HEK293 (cell line): ENCODE results near the gene MXRA8.
A peak's percentile ranks its signal among the peaks of the same experiment; 100 is the strongest.

Experiments used
- KLF9 ChIP-seq: fragments of 450-650 bp; formaldehyde crosslinking; IDR thresholded peaks from 2 replicates; pipeline ENCODE4 v1.5.1; 2016; ENCODE audit warnings: missing biosample characterization, missing genetic modification characterization, low read depth
- REPIN1 ChIP-seq: fragments of 450-650 bp; formaldehyde crosslinking; IDR thresholded peaks from 2 replicates; pipeline ENCODE4 v1.5.1; 2017; ENCODE audit warnings: missing biosample characterization, missing genetic modification characterization, low read depth
- SALL2 ChIP-seq: fragments of 450-650 bp; formaldehyde crosslinking; IDR thresholded peaks from 2 replicates; pipeline ENCODE4 v1.5.0; 2017; ENCODE audit warnings: missing biosample characterization, mild to moderate bottlenecking, missing genetic modification characterization, borderline replicate concordance
- SP2 ChIP-seq: fragments of 450-650 bp; formaldehyde crosslinking; IDR thresholded peaks from 2 replicates; pipeline ENCODE4 v1.5.1; 2016; ENCODE audit warnings: missing biosample characterization, missing genetic modification characterization
- ZBTB48 ChIP-seq: fragments of 450-650 bp; formaldehyde crosslinking; IDR thresholded peaks from 2 replicates; pipeline ENCODE4 v1.5.1; 2016; ENCODE audit warnings: missing biosample characterization, missing genetic modification characterization
- ZIC2 ChIP-seq: fragments of 450-650 bp; formaldehyde crosslinking; IDR thresholded peaks from 2 replicates; pipeline ENCODE4 v1.5.1; 2016; ENCODE audit warnings: missing biosample characterization, missing genetic modification characterization
- ZNF133 ChIP-seq: fragments of 450-650 bp; formaldehyde crosslinking; IDR thresholded peaks from 2 replicates; pipeline ENCODE4 v1.5.1; 2016; ENCODE audit warnings: missing biosample characterization, missing genetic modification characterization
- ZNF138 ChIP-seq: fragments of 450-650 bp; formaldehyde crosslinking; IDR thresholded peaks from 2 replicates; pipeline ENCODE4 v1.5.1; 2016; ENCODE audit warnings: missing biosample characterization, missing genetic modification characterization, borderline replicate concordance
- ZNF202 ChIP-seq: fragments of 450-650 bp; formaldehyde crosslinking; IDR thresholded peaks from 2 replicates; pipeline ENCODE4 v1.5.1; 2016; ENCODE audit warnings: missing biosample characterization, missing genetic modification characterization, borderline replicate concordance
- ZNF391 ChIP-seq: fragments of 450-650 bp; formaldehyde crosslinking; IDR thresholded peaks from 2 replicates; pipeline ENCODE4 v1.5.1; 2016; ENCODE audit warnings: low read depth, missing biosample characterization, missing genetic modification characterization, borderline replicate concordance
- ZNF48 ChIP-seq: fragments of 450-650 bp; formaldehyde crosslinking; IDR thresholded peaks from 2 replicates; pipeline ENCODE4 v1.5.1; 2016; ENCODE audit warnings: missing biosample characterization, missing genetic modification characterization
- ZNF510 ChIP-seq: fragments of 450-650 bp; formaldehyde crosslinking; IDR thresholded peaks from 2 replicates; pipeline ENCODE4 v1.5.1; 2018; ENCODE audit warnings: mild to moderate bottlenecking, missing genetic modification characterization, missing biosample characterization; ENCODE audit not compliant: insufficient replicate concordance
- ZNF558 ChIP-seq: fragments of 450-650 bp; formaldehyde crosslinking; IDR thresholded peaks from 2 replicates; pipeline ENCODE4 v1.5.1; 2016; ENCODE audit warnings: missing biosample characterization, missing genetic modification characterization
- ZNF600 ChIP-seq: fragments of 450-650 bp; formaldehyde crosslinking; IDR thresholded peaks from 2 replicates; pipeline ENCODE4 v1.5.1; 2016; ENCODE audit warnings: missing biosample characterization, missing genetic modification characterization
- ZNF610 ChIP-seq: fragments of 450-650 bp; formaldehyde crosslinking; IDR thresholded peaks from 2 replicates; pipeline ENCODE4 v1.5.1; 2016; ENCODE audit warnings: missing biosample characterization, missing genetic modification characterization, borderline replicate concordance
- ZNF701 ChIP-seq: fragments of 450-650 bp; formaldehyde crosslinking; IDR thresholded peaks from 2 replicates; pipeline ENCODE4 v1.5.1; 2016; ENCODE audit warnings: missing biosample characterization, missing genetic modification characterization
- TF ChIP-seq, protein P1 (sequence below): fragments of 450-650 bp; formaldehyde crosslinking; IDR thresholded peaks from 2 replicates; pipeline ENCODE4 v1.5.1; 2016; ENCODE audit warnings: missing biosample characterization, missing genetic modification characterization, borderline replicate concordance
- TF ChIP-seq, protein P2 (sequence below): fragments of 450-650 bp; formaldehyde crosslinking; IDR thresholded peaks from 2 replicates; pipeline ENCODE4 v1.5.1; 2016; ENCODE audit warnings: missing biosample characterization, missing genetic modification characterization
- TF ChIP-seq, protein P3 (sequence below): fragments of 450-650 bp; formaldehyde crosslinking; conservative IDR thresholded peaks from 2 replicates; pipeline ENCODE4 v1.5.1; 2016; ENCODE audit warnings: low read depth, missing biosample characterization, missing genetic modification characterization
- TF ChIP-seq, protein P4 (sequence below): fragments of 450-650 bp; formaldehyde crosslinking; IDR thresholded peaks from 2 replicates; pipeline ENCODE4 v1.5.1; 2016; ENCODE audit warnings: missing biosample characterization, missing genetic modification characterization
- TF ChIP-seq, protein P5 (sequence below): fragments of 450-650 bp; formaldehyde crosslinking; IDR thresholded peaks from 2 replicates; pipeline ENCODE4 v1.5.1; 2016; ENCODE audit warnings: missing biosample characterization, missing genetic modification characterization
- TF ChIP-seq, protein P6 (sequence below): fragments of 450-650 bp; formaldehyde crosslinking; IDR thresholded peaks from 2 replicates; pipeline ENCODE4; 2016; ENCODE audit warnings: missing biosample characterization, missing genetic modification characterization
- TF ChIP-seq, protein P7 (sequence below): sonication (generic); formaldehyde crosslinking; IDR thresholded peaks from 2 replicates; pipeline ENCODE4 v1.8.1; 2022; ENCODE audit warnings: mild to moderate bottlenecking, moderate library complexity, missing genetic modification reagents

Gene MXRA8

DNA sequence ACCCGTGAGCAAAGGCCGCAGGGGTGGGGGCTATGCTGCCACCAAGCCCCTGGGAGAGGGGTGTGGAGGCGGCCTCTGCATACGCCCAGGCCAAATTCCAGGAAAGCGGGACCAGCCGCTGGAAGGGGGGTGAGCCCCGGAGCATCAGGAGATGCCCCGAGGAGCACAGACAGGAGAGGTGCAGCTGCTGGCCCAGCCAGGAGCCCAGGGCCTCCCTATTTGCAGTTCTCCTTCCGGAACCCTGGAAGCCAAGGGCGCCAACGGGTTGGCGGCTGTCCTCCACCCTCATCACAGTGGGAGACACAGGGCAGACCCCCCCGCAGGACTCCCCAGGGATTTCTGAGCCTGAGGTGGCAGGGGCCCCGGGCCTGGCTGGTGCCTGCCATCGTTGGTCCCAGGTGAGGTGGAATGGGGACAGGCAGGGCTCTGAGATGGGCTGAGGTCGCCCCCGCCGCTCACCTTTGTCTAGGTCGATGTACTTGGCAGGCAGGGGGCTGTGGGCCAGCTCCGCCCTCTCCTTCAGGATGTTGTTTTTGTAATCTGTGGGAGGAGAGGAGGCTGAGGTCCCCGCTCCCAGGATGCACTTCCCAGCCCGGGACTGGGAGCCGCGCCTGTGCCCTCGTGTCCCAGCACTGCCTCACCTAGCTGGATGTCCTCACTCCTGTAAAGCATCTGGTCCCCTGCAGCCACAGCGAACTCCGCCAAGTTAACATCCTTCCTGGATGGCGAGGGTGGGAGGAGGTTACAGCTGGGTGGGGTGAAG is 4.8 kb downstream of the MXRA8 start (continued):
- TF ChIP-seq, protein P1, sequence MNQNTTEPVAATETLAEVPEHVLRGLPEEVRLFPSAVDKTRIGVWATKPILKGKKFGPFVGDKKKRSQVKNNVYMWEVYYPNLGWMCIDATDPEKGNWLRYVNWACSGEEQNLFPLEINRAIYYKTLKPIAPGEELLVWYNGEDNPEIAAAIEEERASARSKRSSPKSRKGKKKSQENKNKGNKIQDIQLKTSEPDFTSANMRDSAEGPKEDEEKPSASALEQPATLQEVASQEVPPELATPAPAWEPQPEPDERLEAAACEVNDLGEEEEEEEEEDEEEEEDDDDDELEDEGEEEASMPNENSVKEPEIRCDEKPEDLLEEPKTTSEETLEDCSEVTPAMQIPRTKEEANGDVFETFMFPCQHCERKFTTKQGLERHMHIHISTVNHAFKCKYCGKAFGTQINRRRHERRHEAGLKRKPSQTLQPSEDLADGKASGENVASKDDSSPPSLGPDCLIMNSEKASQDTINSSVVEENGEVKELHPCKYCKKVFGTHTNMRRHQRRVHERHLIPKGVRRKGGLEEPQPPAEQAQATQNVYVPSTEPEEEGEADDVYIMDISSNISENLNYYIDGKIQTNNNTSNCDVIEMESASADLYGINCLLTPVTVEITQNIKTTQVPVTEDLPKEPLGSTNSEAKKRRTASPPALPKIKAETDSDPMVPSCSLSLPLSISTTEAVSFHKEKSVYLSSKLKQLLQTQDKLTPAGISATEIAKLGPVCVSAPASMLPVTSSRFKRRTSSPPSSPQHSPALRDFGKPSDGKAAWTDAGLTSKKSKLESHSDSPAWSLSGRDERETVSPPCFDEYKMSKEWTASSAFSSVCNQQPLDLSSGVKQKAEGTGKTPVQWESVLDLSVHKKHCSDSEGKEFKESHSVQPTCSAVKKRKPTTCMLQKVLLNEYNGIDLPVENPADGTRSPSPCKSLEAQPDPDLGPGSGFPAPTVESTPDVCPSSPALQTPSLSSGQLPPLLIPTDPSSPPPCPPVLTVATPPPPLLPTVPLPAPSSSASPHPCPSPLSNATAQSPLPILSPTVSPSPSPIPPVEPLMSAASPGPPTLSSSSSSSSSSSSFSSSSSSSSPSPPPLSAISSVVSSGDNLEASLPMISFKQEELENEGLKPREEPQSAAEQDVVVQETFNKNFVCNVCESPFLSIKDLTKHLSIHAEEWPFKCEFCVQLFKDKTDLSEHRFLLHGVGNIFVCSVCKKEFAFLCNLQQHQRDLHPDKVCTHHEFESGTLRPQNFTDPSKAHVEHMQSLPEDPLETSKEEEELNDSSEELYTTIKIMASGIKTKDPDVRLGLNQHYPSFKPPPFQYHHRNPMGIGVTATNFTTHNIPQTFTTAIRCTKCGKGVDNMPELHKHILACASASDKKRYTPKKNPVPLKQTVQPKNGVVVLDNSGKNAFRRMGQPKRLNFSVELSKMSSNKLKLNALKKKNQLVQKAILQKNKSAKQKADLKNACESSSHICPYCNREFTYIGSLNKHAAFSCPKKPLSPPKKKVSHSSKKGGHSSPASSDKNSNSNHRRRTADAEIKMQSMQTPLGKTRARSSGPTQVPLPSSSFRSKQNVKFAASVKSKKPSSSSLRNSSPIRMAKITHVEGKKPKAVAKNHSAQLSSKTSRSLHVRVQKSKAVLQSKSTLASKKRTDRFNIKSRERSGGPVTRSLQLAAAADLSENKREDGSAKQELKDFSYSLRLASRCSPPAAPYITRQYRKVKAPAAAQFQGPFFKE, result no peak
- TF ChIP-seq ZNF48 (tag by site-specific recombination) (no peak), ZIC2 (tag by site-specific recombination) (peak; percentile 87), ZNF610 (tag by site-specific recombination) (0 out of 2 replicates have a peak, but pooled peaks have one; percentile 30), ZNF510 (tag by site-specific recombination) (no peak), ZBTB48 (no peak), SP2 (tag by site-specific recombination) (peak; percentile 9), ZNF133 (tag by site-specific recombination) (no peak), ZNF391 (tag by site-specific recombination) (no peak), ZNF558 (tag by site-specific recombination) (no peak), ZNF701 (tag by site-specific recombination) (no peak), SALL2 (tag by site-specific recombination) (no peak), ZNF202 (tag by site-specific recombination) (no peak), KLF9 (no peak), REPIN1 (tag by site-specific recombination) (no peak), ZNF138 (tag by site-specific recombination) (no peak), ZNF600 (tag by site-specific recombination) (peak; percentile 67)
- TF ChIP-seq, protein P2, sequence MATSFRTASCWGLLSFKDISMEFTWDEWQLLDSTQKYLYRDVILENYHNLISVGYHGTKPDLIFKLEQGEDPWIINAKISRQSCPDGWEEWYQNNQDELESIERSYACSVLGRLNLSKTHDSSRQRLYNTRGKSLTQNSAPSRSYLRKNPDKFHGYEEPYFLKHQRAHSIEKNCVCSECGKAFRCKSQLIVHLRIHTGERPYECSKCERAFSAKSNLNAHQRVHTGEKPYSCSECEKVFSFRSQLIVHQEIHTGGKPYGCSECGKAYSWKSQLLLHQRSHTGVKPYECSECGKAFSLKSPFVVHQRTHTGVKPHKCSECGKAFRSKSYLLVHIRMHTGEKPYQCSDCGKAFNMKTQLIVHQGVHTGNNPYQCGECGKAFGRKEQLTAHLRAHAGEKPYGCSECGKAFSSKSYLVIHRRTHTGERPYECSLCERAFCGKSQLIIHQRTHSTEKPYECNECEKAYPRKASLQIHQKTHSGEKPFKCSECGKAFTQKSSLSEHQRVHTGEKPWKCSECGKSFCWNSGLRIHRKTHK (tag by site-specific recombination), result no peak
- TF ChIP-seq, protein P3, sequence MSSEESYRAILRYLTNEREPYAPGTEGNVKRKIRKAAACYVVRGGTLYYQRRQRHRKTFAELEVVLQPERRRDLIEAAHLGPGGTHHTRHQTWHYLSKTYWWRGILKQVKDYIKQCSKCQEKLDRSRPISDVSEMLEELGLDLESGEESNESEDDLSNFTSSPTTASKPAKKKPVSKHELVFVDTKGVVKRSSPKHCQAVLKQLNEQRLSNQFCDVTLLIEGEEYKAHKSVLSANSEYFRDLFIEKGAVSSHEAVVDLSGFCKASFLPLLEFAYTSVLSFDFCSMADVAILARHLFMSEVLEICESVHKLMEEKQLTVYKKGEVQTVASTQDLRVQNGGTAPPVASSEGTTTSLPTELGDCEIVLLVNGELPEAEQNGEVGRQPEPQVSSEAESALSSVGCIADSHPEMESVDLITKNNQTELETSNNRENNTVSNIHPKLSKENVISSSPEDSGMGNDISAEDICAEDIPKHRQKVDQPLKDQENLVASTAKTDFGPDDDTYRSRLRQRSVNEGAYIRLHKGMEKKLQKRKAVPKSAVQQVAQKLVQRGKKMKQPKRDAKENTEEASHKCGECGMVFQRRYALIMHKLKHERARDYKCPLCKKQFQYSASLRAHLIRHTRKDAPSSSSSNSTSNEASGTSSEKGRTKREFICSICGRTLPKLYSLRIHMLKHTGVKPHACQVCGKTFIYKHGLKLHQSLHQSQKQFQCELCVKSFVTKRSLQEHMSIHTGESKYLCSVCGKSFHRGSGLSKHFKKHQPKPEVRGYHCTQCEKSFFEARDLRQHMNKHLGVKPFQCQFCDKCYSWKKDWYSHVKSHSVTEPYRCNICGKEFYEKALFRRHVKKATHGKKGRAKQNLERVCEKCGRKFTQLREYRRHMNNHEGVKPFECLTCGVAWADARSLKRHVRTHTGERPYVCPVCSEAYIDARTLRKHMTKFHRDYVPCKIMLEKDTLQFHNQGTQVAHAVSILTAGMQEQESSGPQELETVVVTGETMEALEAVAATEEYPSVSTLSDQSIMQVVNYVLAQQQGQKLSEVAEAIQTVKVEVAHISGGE (tag by site-specific recombination), result no peak
- TF ChIP-seq, protein P4, sequence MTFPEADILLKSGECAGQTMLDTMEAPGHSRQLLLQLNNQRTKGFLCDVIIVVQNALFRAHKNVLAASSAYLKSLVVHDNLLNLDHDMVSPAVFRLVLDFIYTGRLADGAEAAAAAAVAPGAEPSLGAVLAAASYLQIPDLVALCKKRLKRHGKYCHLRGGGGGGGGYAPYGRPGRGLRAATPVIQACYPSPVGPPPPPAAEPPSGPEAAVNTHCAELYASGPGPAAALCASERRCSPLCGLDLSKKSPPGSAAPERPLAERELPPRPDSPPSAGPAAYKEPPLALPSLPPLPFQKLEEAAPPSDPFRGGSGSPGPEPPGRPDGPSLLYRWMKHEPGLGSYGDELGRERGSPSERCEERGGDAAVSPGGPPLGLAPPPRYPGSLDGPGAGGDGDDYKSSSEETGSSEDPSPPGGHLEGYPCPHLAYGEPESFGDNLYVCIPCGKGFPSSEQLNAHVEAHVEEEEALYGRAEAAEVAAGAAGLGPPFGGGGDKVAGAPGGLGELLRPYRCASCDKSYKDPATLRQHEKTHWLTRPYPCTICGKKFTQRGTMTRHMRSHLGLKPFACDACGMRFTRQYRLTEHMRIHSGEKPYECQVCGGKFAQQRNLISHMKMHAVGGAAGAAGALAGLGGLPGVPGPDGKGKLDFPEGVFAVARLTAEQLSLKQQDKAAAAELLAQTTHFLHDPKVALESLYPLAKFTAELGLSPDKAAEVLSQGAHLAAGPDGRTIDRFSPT (tag by site-specific recombination), result peak; percentile 21; the same call in 1 of the 2 replicates
- TF ChIP-seq, protein P5, sequence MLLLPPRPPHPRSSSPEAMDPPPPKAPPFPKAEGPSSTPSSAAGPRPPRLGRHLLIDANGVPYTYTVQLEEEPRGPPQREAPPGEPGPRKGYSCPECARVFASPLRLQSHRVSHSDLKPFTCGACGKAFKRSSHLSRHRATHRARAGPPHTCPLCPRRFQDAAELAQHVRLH, result no peak
- TF ChIP-seq, protein P6, sequence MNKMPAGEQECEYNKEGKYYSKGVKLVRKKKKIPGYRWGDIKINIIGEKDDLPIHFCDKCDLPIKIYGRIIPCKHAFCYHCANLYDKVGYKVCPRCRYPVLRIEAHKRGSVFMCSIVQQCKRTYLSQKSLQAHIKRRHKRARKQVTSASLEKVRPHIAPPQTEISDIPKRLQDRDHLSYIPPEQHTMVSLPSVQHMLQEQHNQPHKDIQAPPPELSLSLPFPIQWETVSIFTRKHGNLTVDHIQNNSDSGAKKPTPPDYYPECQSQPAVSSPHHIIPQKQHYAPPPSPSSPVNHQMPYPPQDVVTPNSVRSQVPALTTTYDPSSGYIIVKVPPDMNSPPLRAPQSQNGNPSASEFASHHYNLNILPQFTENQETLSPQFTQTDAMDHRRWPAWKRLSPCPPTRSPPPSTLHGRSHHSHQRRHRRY, result no peak
- TF ChIP-seq, protein P7, sequence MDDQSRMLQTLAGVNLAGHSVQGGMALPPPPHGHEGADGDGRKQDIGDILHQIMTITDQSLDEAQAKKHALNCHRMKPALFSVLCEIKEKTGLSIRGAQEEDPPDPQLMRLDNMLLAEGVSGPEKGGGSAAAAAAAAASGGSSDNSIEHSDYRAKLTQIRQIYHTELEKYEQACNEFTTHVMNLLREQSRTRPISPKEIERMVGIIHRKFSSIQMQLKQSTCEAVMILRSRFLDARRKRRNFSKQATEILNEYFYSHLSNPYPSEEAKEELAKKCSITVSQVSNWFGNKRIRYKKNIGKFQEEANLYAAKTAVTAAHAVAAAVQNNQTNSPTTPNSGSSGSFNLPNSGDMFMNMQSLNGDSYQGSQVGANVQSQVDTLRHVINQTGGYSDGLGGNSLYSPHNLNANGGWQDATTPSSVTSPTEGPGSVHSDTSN (CRISPR knock-in tag), result no peak
